Spinal cord (tissue), 10 donors: ENCODE results near the gene FBN2. TPM values are rescaled to one million over a fixed set of nuclear protein-coding genes. Genes with fewer than 3 reads are reported as not detected.

Experiments used
- DNase-seq, 6 donors: peaks; one replicate each; pipeline versions ENCODE4 v3.0.0 to v3.0.0-alpha.2; 2013 to 2015; ENCODE audit warnings: low spot score in 6 of 6, low read depth in 4 of 6
- H3K27ac ChIP-seq: one replicate; pipeline ENCODE4 v1.5.1; 2013; ENCODE audit warnings: low read depth, low read length, control low read depth
- H3K27me3 ChIP-seq: one replicate; pipeline ENCODE4 v1.6.1; 2013; ENCODE audit warnings: low read length; ENCODE audit not compliant: control insufficient read depth, insufficient read depth
- H3K36me3 ChIP-seq: one replicate; pipeline ENCODE4 v1.6.1; 2013; ENCODE audit warnings: low read length; ENCODE audit not compliant: control insufficient read depth, insufficient read depth
- H3K4me1 ChIP-seq: one replicate; pipeline ENCODE4 v1.6.1; 2013; ENCODE audit warnings: low read length; ENCODE audit not compliant: control insufficient read depth, insufficient read depth
- H3K4me3 ChIP-seq: one replicate; pipeline ENCODE4 v1.5.1; 2013; ENCODE audit warnings: low read depth, low read length, control low read depth
- H3K9me3 ChIP-seq: one replicate; pipeline ENCODE4 v1.6.1; 2013; ENCODE audit warnings: low read length; ENCODE audit not compliant: control insufficient read depth, insufficient read depth
- WGBS: methylation state at CpG from one replicate; pipeline ENCODE4 v1.1.5; 2013; ENCODE audit warnings: missing lambda C conversion rate; ENCODE audit not compliant: insufficient coverage; 5-methylcytosine and 5-hydroxymethylcytosine counted together
- polyA plus RNA-seq, 2 donors: library from polyadenylated mRNA; unstranded; fragments of 120-200 nt; gene quantifications; one replicate each; pipeline ENCODE4 v1.2.1, GENCODE V29; 2013; ENCODE audit not compliant: insufficient read length in 2 of 2
- total RNA-seq, 2 donors: library from RNA; depleted of rRNA in 1 of 2; stranded (reverse); fragments of 120-200 nt in 1 of 2; fragments of >200 nt in 1 of 2; gene quantifications; one replicate each; pipeline versions ENCODE4 v1.2.3 to v1.2.4, GENCODE V29; 2013 to 2014
- donor health status: healthy.

The FBN2 gene
- total and polyA plus RNA-seq, 4 donors: 11.9 to 134 (median 59.4) TPM

DNA sequence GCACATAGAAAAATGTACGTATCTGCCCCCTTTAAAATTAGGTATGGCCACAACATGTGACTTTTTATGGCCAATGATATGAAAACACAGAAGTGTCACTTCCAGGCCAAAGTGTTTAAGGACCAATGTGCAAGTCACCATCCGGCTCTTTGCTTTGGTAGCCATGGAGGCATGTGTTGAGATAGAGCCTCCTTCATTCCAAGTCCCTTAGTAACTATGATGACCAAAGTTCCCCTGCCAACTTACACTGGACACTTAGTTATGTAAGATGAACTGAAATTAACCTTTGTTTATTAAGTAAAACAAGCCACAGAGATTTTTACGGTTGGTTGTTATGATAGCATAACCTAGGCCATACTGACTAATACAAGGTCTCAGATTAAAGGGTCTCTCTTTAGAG, 51.0 kb downstream of the FBN2 start:
- H3K4me1 ChIP-seq: no peaks in the 10 kb centered on the region
- WGBS: no CpG with 5 or more reads among the region's 3 CpGs
- no peaks in the 10 kb centered on the region for H3K36me3 ChIP-seq
- no peak overlapping the region for H3K27ac ChIP-seq
- no peak overlapping the region for H3K4me3 ChIP-seq
- DNase-seq: no peak
- H3K9me3 ChIP-seq: no peaks in the 10 kb centered on the region
- no peaks in the 10 kb centered on the region for H3K27me3 ChIP-seq

DNA sequence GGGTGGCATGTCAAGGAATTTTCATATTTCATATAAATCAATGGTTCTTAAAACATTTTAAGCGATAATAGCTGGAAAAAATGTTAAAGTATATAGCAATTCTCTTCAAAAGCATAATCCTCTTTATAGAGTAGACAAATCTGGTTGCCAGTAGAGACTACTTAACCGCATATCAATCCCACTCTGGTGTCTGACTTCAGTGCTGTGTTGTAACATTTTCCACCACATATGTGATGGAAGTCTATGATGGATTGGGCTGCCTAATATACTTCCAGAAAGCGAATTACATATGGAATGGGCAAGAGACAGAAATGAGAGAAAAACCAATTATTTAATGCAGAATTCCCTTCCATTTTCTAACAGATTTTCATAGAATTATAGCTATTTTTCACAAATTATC, 54.3 kb downstream of the FBN2 start:
- Histone ChIP-seq H3K9me3 (no peaks in the 10 kb centered on the region), H3K27ac (no peak overlapping the region), H3K4me1 (no peaks in the 10 kb centered on the region), H3K4me3 (no peak overlapping the region), H3K27me3 (no peaks in the 10 kb centered on the region), H3K36me3 (no peaks in the 10 kb centered on the region)
- WGBS: no CpG with 5 or more reads among the region's 3 CpGs
- DNase-seq: peak in 1 of 6 donors; percentile 28

DNA sequence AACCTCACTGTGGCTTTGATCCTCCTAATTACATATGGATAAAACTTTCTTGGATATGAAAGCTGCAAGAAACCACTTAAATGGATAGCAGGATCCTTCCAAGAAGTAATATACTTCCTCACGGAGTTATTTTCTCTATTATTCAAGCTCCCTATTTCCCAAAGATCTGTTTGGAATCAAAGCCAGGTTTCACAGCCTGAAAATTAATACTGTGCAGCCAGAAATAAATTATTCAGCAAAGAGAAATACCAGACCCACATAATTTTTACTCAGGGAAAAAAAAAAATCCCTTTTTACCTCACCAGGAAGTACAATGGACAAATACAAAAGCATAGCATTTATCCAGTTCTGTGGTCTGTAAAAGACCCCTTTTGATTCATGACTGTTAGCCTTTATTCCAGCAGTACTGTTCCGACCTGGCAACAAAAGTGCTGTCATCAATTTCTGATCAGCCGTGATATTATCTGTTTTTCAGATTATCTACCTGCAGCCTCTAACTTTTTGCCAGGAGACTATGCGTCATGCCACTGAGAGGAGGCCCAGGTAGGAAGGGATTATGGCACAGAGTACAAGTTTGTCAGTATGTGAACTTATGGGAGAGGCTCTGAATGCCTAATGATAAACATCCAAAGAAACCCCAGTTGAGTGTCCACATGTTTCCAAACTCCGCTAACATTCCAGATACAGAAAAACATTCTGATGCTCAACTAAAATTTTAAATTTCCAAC, 57.0 kb downstream of the FBN2 start:
- WGBS: 52% methylated on average over 2 of the region's 5 CpGs
- DNase-seq: no peak
- no peaks in the 10 kb centered on the region for H3K4me1 ChIP-seq
- no peaks in the 10 kb centered on the region for H3K9me3 ChIP-seq
- H3K36me3 ChIP-seq: no peaks in the 10 kb centered on the region
- no peak overlapping the region for H3K4me3 ChIP-seq
- H3K27me3 ChIP-seq: no peaks in the 10 kb centered on the region
- H3K27ac ChIP-seq: no peak overlapping the region

DNA sequence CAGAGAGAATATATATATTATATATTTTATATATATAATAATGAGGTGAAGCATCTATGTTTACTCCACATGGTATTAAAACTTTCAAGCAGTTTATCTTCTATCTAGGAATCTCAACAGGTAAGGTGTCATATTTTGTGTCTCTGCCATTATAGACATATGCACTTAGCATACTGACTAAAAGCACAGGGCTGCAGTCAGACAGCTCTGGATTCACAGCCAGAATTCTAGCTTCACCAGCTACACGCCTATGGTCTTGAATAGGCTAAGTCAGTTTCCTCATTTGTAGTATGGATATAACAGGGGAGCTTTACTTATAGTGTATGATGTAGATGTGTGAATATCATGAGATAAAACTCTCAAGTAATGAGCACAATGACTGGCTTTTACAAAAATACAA, 57.9 kb downstream of the FBN2 start:
- H3K27me3 ChIP-seq: no peaks in the 10 kb centered on the region
- no peak for DNase-seq
- no peak overlapping the region for H3K27ac ChIP-seq
- H3K9me3 ChIP-seq: no peaks in the 10 kb centered on the region
- no CpG with 5 or more reads among the region's 1 CpG for WGBS
- no peaks in the 10 kb centered on the region for H3K4me1 ChIP-seq
- no peak overlapping the region for H3K4me3 ChIP-seq
- no peaks in the 10 kb centered on the region for H3K36me3 ChIP-seq

DNA sequence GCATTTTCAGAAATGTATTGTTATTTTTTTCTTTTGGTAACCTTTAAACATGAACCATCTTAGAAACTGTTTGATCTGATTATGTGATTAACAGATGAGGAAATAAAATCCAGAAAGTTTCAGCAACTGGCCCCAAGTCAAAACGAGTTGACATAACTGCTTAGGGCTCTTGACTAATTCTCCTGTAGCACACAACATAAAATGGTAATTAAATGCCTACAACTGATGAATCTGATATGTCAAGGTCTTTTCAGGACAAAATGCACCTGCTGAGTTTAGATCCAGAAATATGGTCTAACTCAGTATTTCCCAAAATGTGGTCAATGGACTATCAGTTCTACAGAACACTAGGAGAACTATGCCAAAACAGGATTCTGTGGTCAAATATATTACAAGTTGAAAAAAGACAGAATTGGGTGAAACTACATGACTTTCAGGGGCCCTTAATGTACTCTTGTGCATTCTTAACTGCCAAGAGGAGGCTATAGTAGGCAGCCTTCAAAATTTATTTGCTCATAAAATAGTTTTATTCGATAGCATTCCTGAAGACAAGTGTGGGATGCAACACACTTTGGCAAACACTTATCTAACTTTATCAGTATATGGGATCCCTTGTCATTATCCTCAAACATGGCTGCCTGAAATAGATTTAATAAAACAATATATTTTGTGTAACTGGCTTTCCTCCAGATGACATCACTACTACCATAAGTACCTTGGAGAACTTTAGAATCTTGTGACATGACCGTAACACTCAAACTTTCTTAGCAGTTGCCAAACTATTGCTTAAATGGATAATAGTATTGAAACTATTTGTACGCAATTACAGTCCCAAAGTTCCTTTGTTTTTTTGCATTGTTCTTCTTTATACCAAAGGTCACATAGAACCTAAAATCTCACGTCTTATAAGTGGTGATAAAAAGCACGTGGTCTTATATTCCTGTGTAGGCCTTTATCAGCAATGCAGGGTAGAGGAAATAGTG, 59.4 kb downstream of the FBN2 start:
- Histone ChIP-seq H3K4me3 (no peak overlapping the region), H3K27ac (no peak overlapping the region), H3K4me1 (no peaks in the 10 kb centered on the region), H3K9me3 (no peaks in the 10 kb centered on the region), H3K27me3 (no peaks in the 10 kb centered on the region), H3K36me3 (no peaks in the 10 kb centered on the region)
- no CpG with 5 or more reads among the region's 6 CpGs for WGBS
- no peak for DNase-seq

DNA sequence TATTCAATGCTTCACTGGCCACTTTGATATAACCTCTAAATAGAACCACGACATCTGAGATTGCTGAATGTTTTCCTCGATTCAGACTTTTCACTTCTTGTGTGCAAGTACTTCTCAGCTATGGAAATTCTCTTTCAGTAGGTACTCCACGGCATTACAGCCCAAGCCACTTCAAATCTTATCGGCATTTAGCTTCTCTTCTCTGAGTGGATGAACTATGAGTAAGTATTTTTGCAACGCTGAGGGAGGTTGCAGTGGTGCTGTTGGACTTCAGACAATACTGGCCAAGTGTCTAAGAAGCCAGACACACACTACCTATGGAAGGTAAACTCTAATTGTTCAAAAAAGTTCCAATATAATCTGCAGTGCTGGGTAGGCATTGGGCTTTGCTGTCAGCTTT, 60.1 kb downstream of the FBN2 start:
- Histone ChIP-seq H3K27ac (no peak overlapping the region), H3K27me3 (no peaks in the 10 kb centered on the region), H3K4me1 (no peaks in the 10 kb centered on the region), H3K4me3 (no peak overlapping the region), H3K9me3 (no peaks in the 10 kb centered on the region), H3K36me3 (no peaks in the 10 kb centered on the region)
- DNase-seq: no peak
- 80% methylated on average over 1 of the region's 5 CpGs for WGBS

DNA sequence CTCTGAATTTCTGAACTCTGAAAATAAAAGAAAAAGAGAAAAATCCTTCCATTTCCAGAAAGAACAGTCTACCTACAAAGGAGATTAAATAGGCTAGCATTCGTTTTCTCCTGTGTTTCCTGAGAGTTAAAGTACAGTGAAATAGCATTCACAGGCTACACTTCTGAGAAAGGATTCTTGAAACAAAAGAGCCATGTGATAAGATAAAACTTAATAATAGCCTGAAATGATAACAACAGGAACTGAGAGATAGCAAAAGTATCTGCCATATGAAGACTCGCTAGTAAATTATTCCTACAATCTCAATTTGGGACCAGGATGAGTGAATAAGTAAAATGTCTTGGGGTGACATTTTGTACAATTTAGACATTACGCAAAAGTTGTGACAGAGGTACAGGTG, 62.4 kb downstream of the FBN2 start:
- H3K9me3 ChIP-seq: no peaks in the 10 kb centered on the region
- no peaks in the 10 kb centered on the region for H3K4me1 ChIP-seq
- H3K27ac ChIP-seq: no peak overlapping the region
- H3K4me3 ChIP-seq: no peak overlapping the region
- H3K36me3 ChIP-seq: no peaks in the 10 kb centered on the region
- no peak for DNase-seq
- no peaks in the 10 kb centered on the region for H3K27me3 ChIP-seq
- no CpG with 5 or more reads among the region's 3 CpGs for WGBS

DNA sequence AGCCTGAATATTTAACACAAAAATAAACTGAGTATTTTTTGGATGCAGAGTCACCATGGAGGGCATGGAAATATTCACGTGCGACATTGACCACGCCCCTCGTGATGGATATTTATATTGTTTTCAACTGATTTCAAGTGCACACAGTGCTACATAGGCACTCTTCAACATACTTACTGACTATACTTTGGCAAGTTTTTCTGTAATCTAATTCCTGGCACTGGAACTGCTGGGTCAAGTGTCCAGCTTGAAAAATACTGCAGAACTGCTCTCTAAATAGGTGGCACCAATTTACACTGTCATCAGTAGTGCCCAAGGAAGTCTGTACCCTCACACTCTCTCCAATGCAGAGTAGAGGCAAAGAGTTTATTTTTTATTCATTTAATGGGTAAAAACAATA, 65.1 kb downstream of the FBN2 start:
- DNase-seq: no peak
- WGBS: no CpG with 5 or more reads among the region's 4 CpGs
- Histone ChIP-seq H3K27ac (no peak overlapping the region), H3K4me3 (no peak overlapping the region), H3K9me3 (no peaks in the 10 kb centered on the region), H3K27me3 (no peaks in the 10 kb centered on the region), H3K4me1 (no peaks in the 10 kb centered on the region), H3K36me3 (no peaks in the 10 kb centered on the region)

DNA sequence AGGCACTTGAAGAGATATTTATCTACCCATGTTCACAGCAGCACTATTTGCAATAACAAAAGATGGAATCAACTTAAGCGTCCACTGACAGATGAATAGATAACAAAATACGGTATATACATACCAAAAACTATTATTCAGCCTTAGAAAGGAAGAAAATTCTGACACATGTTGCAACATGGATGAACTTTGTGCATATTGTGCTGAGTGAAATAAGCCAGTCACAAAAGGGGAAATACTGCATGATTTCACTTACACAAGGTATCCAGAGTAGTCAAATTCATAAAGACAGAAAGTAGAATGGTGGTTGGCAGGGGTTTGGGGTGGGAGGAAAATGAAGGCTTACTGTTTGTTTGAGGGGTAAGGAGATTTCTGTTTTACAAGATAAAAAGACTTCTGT, 66.0 kb downstream of the FBN2 start:
- no peak overlapping the region for H3K4me3 ChIP-seq
- no peaks in the 10 kb centered on the region for H3K27me3 ChIP-seq
- no peaks in the 10 kb centered on the region for H3K9me3 ChIP-seq
- no peaks in the 10 kb centered on the region for H3K4me1 ChIP-seq
- no peak overlapping the region for H3K27ac ChIP-seq
- no peaks in the 10 kb centered on the region for H3K36me3 ChIP-seq
- DNase-seq: no peak
- WGBS: no CpG with 5 or more reads among the region's 2 CpGs
